GM18858 (cell line): ENCODE data around the gene SHE.

ENCODE experiments used
- ATAC-seq: cut with Tn5 transposase; IDR thresholded peaks from one replicate; pipeline ENCODE4 v1.9.1; 2021; ENCODE audit not compliant: unreplicated experiment

SHE gene

DNA sequence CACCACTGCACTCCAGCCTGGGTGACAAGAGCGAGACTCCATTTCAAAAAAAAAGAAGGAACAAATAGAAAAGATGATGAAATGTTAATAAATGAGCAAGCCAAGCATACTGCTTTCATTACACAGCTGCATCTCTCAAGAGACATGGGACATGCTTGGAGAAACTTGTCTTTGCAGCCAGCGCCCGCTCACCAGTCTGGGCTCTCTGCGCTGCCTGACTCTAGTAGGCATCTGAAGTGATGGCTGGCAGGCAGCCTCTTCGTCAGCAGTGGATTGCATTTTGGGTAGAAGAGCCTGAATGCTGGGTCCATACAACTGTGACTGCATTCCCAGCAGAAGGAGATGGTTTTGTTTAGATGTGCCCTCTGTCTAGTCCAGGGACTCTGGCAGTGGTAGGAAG lies 49.1 kb downstream of the SHE start:
- ATAC-seq = no peak

DNA sequence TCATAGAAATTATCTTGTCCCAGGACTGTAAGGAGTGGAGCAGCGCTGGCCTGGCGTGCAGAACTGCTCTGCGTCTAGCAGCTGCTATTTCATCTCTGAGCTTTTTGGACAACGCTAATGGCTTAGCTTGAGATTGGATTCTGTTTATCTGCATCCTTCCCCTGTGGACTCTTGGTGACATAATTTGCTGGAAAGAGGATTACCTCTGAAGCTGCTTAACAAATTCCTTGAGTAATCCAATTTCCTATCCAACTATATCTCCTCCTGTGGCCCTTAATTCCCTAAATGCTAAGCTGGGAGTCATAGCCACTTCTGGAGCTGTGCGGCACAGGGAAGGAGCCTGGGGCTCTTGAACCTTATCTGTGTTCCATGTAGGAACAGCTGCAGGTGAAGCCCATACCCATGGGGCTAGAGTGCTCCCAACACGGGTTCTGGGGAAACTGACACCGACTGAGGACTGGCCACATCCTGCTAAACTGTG lies 53.8 kb downstream of the SHE start:
- ATAC-seq = no peak

DNA sequence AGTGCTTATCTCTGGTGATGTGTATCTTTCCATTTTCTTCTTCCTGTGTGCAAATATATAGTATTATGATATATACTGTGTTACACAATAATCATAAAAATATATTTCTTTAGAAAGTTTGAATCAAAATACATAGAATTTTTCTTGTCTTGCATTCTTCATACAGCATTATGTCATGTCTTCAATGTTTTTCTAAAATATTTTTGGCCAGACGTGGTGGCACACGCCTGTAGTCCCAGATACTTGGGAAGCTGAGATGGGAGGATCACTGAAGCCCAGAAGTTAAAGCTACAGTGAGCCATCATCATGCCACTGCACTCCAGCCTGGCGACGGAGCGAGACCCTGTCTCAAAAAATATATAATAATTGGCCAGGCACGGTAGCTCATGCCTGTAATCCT lies 55.4 kb downstream of the SHE start:
- no peak for ATAC-seq

DNA sequence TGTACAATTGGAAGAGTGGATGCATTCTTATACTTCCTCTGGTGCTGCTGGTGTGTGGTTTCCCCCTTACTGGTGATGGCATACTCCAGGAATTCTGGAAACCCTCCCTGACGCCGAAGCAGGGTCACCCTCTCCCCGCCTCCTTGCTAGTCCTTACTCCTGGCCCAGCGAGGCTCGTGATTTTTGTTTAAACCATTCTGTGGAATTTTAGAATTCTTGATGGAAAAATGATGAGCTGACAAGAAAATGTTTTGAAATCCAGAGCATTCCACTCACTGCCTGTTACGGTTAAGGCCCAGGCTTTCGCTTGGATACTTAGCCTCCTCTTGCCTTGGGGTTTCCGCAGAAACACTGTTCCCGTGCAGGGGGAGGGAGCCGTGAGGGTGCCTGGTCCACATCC lies 55.9 kb downstream of the SHE start:
- no peak for ATAC-seq

DNA sequence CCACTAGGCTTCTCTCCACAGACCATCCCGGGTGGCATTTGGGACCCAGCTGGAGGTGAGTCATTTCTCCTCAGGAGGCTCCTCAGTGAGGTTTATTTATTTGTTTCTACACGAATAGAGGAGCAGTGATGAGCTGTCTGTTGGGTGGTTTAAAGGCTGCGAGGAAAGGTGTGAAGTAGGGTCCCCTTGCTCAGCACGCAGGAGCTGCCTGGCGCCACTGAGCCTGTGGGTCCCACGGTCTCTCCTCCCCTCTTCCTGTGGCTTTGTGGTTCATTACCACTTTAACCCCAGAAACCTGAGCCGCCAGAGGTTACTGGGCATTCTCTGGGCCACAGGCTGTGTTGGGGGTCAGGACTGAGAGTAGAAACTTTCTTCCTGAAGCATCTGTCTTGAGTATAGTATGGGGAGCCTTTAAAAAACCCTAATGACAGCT lies 57.2 kb downstream of the SHE start:
- no peak for ATAC-seq

DNA sequence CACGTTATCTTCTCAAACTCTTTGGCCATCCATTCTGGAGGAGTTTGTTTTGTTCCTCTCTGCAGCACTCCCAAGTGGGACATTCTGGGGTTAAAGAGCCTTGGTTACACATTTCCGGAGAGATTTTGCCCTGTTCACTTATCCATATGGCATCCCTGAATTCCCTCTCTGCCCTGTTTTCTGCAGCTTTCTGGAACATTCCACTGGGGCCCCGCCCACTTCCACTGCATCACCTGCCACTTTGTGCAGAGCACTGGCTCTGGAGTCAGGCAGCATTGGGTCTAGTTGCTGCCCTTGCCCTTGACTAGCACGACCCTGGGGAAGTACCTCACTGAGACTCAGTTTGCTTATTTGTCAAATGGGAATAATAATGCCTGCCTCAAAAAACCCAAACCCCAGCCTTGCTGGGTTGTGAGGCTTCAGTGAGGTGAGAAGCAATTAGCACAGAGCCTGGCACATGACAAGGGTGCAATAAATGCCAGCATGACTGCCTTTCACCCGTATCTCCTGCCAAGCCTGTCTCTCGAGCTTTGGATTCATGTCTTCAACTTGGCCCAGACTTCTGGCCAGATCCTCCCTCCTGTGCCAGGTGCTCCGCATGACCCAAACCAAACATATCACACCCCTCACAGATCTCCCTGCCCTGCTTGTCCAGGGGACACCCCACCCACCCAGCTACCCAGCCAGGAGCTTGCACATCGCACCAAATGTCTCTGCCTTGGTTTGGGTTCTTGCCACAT lies 58.8 kb downstream of the SHE start:
- ATAC-seq = no peak

DNA sequence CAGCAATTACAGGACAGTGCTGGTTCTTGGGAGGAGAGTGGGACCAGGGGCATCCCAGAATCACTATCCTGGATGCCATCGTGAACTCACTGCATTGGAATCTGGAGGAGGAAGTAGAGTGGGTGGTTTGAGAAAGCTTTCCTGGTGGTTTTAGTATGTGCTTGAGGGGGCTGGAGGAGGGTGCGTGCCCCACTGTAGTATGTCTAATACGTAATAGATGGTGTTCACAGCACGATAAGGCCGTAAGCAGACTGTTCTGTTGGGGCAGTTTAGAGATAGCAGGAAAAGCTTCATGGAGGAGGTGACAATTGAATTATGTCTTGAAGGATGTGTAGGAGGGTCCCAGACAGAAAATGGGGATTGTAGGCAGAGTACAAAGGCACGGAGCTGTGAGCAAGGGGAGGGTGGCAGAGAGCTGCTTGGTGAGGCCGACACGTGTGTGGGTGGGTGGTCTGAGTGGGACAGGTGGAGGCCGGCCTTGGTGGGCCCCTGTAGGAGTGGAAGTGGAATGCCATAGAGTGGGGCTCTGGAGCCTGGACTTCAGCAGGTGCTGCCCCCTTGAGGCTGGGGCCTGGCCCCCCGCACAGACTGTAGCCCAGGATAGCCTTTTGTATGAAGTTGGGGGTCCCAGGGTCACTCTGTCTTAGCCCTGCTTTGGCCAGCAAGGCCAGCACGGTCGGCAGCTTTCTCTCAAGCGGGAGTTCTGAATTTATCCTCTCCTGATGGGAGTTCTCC lies 60.0 kb downstream of the SHE start:
- no peak for ATAC-seq

DNA sequence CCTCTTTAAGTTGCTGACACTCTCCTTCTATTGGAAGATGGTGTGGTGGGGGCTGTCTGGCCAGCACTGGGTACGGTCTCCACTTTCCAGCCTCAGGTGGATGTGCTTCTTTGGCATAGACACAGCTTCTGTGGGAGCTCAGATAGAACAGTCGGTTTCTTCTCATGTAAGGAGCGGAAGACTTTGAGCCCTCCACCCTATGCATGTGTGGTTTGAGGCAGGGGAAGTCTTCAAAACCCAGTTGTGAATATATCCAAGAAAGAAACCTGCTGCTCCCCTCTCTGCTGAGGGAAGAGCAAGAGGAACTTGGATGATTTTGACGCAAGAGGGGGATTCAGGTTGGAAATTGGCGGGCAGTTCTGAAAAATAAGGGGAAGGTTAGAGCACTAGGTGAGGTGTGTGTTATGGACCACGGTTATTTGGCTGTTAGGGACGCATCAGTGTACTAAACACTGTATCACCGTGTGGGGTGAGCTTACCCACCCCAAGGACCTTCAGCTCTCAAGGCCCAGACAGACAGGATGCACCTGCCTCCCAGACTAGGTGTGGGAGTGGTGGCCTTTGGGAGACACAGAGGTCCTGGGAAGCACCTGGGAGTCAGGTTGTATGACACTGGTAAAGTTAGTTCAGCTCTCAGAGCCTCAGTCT lies 60.8 kb downstream of the SHE start:
- no peak for ATAC-seq

DNA sequence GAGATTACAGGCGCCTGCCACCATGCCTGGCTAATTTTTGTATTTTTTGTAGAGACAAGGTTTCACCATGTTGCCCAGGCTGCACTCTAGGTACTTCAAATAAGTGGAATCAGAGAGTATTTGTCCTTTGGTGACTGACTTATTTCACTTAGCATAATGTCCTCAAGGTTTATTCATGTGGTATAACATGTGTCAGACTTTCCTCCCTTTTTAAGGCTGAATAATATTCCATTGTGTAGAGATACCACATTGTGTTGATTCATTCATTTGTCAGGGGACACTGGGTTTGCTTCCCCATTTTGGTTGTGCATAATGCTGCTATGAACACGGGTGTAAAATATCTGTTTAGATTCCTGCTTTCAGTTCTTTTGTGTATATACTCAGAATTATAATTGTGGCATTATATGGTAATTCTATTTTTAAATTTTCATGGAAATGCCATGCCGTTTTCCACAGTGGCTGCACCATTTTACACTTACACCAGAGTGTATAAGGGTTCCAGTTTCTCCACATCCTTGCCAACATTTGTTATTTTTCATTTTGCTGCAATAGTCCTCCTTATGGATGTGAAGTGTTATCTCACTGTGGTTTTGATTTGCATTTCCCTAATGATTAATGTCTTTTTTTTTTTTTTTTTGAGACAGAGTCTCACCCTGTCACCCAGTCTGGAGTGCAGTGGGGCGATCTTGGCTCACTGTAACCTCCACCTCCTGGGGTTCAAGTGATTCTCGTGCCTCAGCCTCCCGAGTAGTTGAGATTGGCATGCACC lies 62.0 kb downstream of the SHE start:
- ATAC-seq = no peak

DNA sequence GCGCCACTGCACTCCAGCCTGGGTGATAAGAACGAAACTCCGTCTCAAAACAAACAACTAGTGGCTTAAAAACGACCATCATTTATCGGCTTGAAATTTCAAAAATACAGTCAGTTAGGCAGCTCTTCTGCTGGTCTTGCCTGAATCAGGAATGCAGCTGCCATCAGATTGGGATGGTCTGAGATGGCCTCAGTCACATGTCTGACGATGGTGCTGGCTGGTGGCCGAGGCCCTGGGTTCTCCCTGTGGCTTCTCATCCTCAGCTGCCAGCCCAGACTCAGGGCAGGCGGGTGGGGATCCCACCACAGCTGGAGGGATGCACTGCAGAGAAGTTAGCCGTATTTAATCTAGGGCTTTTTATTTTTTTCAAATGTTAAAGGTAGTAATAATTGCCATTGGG lies 65.8 kb downstream of the SHE start:
- ATAC-seq = no peak

DNA sequence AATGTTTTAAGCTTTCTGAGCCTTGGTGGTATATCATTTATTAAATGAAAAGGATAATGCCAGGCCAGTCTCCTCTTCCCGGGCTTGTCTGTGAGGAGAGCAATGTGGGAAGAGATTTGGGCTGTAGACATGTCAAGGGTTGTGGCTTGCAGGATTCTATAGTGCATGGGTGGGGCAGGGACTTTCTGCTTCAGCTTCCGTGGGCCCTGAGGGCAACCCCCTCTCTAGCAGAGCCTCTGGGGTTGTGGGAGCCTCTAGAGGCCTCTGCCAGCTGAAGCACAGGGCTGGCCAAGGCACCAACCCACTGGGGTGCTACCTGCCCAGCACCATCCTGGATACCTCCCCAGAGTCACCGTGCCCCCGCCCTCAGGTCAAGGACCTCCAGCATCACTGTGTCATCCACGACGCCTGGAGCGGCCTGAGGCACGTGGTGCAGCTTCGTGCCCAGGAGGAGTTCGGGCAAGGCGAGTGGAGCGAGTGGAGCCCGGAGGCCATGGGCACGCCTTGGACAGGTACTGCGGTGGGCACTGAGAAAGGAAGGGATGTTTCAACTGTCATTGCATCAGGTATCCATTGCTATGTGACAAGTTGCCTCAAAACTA lies 66.5 kb downstream of the SHE start:
- no peak for ATAC-seq

DNA sequence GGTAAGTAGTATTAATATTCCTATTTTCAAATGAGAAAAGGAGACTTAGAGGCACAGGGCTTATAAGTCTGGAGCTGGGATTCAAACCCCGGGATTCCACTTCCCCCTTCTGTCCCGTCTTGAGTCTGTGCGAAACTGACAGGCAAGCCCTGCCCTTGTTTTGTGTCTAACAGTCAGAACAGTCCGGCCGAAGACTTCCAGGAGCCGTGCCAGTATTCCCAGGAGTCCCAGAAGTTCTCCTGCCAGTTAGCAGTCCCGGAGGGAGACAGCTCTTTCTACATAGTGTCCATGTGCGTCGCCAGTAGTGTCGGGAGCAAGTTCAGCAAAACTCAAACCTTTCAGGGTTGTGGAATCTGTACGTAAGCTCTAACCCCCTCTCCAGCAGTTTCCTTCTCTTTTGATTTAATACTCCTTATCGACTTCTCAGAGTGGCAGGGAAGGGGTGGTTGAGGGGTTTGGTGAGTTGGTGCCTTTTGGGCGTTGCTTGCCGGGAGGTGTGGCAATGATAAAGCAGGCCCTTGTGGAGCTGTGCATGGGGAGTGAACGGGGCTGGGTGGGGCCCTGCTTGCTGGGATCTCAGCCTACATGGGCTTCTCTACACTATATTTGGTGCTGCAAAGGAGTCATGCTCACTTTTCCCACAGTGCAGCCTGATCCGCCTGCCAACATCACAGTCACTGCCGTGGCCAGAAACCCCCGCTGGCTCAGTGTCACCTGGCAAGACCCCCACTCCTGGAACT lies 67.7 kb downstream of the SHE start:
- no peak for ATAC-seq

DNA sequence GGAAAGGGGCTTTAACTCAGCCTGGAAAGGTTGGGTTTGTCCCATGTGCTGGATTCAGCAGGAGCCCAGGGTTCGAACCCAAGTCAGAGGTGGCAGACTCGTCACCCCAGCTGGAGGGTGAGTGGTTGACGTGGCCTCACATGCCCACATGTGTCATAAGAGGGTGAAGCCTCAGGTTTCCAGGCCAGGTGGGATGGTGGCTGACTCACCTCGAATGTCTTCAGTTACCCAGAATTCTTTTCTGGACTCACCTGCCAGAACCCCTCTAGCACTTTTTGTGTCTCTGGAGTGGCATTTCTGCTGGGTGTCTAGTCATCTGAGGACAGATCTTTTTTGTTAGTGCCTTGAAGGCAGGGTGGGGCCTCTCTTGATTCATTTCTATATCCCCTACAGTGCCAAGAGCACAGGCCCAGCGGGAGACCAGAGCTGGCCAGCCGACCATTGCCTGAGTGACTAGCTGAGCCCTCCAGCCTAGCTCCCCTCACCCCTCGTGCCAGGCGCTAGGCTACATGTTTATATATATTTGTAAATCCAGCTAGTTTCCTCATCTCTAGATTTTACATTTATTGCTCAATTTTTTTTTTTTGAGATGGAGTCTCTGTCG lies 68.9 kb downstream of the SHE start:
- no peak for ATAC-seq

DNA sequence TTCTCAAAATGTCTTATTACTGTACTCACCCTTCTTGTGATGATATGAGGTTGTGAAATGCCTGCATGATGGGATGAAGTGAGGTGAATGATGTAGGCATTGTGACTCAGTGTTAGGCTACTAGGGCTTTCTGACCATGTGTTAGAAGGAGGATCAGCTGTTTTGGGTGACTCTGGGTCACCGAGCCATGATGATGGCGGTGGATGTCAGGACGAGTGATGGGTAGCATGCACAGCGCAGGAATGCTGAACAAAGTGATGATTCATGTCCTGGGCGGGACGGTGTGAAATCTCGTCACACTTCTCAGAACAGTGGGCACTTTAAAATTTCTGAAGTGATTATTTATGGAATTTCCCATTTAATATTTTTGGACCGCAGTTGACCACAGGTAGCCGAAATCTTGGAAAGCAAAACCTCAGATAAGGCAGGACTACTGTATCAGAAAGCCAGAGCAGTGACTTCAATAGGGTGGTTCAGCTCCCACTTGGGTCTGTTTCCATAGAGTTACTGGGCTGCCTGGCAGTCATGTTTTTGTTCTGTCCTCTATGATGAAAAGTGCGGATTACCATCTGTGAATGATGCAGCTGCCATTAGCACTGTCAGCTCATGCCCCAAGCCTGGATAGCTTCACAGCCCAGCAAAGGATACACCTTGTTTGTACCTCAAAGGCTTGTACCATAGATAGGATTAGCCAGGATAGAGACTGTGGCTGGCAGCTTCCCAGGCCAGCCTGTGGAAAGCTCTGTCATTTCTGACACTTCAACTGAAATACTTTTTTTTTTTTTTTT lies 70.4 kb downstream of the SHE start:
- ATAC-seq = no peak

DNA sequence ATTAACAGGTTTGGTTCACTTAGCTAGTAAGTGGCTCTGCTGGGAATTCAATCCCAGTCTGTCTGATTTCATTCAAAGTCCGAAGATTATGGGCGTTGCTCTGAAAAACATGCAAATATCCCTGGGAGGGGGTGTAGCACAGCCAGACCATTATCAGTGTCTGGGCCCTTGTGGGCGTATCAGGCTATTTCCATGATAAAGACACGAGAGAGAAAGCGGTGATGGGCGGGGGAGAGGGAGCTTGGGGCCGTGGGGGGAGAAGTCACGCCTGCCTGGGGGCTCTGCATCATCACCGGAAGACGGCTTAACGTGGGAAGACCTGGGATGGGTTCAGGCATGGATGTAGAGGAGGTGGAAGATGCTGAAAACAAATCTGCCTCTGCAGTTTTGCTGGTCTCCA lies 71.3 kb downstream of the SHE start:
- ATAC-seq = no peak

DNA sequence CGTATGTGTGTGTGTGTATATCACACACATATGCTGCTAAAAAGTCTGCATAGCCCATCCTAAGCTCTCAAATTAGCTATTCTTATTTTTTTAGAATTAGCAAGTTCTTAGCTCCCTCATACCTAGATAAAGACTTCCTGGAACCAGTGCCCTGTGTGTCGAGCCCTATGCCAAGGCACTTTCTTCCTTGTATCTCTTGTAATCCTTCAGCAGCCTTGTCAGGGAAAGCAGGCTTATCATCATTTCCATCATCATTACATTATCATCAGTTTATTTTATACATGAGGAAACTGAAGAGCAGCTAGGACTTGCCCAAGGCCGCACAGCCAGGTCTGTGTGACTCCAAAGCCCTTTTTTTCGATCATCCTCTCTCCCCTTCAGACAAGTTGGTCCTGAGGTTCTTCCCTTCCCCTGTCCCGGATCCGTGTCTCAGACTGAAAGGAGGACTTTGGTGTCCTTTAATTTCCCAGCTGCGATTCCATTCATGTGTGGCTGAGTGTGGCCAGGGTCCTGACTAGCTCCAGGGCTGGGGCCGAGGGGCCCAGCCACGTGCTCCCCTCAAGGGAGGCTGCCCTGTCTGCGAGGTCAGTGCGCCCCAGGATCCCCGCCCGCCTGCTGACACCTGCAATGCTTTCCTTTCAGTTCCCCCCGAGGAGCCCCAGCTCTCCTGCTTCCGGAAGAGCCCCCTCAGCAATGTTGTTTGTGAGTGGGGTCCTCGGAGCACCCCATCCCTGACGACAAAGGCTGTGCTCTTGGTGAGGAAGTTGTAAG lies 72.2 kb downstream of the SHE start:
- no peak for ATAC-seq
